Measurements from ENCODE around the gene REXO4.

The REXO4 gene, protein sequence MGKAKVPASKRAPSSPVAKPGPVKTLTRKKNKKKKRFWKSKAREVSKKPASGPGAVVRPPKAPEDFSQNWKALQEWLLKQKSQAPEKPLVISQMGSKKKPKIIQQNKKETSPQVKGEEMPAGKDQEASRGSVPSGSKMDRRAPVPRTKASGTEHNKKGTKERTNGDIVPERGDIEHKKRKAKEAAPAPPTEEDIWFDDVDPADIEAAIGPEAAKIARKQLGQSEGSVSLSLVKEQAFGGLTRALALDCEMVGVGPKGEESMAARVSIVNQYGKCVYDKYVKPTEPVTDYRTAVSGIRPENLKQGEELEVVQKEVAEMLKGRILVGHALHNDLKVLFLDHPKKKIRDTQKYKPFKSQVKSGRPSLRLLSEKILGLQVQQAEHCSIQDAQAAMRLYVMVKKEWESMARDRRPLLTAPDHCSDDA

DNA sequence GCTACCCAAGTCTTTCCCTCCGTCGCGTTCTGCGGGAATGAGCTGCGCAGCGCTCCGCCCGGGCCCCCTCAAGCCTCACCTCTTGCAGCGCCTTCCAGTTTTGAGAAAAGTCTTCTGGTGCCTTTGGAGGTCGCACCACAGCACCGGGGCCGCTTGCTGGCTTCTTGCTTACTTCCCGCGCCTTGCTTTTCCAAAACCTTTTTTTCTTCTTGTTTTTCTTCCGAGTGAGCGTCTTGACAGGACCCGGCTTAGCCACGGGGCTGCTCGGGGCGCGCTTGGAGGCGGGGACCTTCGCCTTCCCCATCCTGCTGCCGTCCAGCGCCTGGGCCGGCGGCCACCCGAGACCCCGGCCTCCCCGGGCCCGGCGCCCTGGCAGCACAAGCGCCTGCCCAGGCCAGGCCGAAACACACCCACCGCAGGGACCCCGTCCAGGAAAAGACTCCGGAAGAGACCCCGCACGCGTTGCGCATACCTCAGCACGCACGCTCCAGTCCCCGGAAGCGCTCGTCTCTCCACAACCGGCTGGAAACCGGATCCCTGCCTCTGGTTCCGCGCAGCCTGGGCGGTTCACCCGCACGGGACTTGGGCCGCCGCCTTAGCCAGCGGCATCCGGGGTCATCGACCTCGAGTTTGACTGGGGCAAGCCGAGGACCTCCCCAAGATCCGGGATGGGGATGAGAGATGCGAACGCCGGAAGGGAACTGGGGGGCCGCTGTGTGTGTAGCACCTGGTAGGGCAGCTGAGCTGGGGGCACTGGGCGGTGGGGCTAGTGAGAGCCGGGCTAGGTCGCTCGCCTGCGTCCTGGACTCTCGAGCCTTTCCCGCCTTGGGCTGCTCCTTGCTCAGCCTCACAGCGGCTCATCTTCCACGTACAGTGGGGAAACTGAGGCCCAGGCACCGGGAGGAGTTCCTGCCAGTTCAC lies at the start of gene REXO4:
Gene REXO4, minus strand, starts transcription at position 470 of the 921 bp plus-strand sequence. Its CDS starts 166 bp downstream, at position 304.
- DNase-seq (ENCODE audit: low read depth in 3 of 3) = peak; percentile 67 to 76 (median 67)

- DNase-seq (ENCODE audit: low read depth in 3 of 3) = no peak
Measured at GRCh38 chr9:133467101-133467500, 49.3 kb upstream of the REXO4 start.

DNA sequence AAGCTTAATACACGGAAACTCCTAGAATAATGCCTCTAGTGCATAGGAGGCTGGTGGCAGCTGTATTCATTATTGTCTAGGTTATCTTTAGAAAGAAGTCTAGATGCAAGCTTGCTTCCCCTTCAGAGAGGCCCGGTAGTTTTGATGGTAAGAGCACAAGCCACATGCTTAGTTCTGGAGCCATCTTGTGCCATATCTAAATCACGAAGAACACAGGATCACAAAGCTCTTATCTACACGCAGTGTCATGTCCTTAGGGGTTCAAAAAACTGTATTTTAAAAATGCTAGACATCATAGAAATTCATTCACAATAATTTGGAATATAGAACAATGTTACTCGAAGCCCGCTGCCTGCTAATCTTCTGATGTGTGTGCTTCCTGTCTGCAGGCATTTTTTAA lies 48.2 kb upstream of the REXO4 start:
- DNase-seq (ENCODE audit: low read depth in 3 of 3) = no peak

DNA sequence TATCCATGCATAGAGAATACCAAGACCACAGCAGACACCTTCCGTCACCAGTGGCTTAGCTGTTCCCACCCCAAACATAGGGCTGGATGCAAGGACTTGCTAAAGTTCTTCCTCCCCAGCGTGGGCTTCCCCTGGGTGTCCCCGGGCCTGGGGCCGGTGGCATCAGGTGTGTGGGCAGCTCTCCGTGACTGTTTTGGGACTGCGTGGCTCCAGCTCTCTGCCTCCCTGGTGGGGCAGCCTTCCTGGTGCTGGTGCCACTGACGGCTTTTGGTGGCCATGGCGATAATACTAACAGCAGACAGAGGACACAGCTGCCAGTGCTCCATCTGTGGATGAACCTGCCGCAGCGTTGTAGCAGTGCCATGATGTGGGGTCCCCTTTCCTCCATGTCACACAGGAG lies 46.8 kb upstream of the REXO4 start:
- DNase-seq (ENCODE audit: low read depth in 3 of 3) = no peak

GRCh38 chr9:133463864-133464615 lies 46.2 kb upstream of the REXO4 start:
- no peak for DNase-seq (ENCODE audit: low read depth in 3 of 3)

DNA sequence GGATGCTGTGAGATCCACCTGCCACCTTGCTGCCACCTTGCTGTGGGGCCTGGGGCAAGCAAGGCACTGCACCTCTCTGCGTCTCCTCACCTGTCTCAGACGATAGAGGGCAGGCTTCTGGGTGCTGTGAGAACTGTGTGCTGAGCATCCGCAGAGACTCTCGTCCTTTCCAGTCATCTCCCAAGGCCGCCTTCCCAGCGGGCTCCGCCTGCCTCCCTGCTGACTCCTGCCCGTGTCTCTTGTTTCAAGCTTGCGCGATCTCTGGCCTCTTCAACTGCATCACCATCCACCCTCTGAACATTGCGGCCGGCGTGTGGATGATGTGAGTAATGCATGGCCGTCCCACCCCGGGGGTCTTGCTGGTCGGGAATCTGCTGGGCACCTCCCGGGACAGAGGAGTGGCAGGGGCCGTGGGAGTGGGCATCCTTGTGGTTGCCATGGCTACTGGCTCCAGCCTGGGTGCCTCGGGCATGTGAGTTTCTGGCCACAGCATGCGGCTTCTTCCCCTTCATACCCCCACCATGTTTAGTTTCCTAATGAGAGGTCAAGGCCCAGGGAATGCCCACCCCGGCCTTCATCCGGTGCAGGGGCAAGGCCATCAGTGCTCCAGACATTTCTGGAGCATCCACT lies 45.5 kb upstream of the REXO4 start:
- no peak for DNase-seq (ENCODE audit: low read depth in 3 of 3)

DNA sequence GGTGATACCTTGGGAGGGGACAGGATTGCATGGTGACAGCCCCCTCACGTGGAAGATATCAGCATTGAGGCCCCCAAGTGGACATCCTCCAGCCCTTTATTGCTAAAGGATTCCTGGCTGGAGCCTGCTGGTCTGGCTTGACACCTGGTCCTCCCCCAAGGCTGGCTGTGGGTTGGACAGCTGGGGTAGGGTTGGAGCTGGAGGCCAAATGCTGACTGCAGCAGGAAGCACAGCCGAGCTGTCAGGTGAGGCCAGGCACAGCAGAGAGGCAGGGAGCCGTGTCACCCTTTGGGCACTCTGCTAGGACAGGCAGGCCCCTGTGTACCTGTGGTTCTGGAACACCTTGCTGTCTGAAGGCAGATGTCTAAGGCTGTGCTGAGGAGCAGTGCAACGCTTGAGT lies 44.2 kb upstream of the REXO4 start:
- DNase-seq (ENCODE audit: low read depth in 3 of 3) = no peak

- DNase-seq (ENCODE audit: low read depth in 3 of 3) = peak in 1 of 3 experiments; percentile 3
Measured at GRCh38 chr9:133460405-133461175, 42.8 kb upstream of the REXO4 start.

DNA sequence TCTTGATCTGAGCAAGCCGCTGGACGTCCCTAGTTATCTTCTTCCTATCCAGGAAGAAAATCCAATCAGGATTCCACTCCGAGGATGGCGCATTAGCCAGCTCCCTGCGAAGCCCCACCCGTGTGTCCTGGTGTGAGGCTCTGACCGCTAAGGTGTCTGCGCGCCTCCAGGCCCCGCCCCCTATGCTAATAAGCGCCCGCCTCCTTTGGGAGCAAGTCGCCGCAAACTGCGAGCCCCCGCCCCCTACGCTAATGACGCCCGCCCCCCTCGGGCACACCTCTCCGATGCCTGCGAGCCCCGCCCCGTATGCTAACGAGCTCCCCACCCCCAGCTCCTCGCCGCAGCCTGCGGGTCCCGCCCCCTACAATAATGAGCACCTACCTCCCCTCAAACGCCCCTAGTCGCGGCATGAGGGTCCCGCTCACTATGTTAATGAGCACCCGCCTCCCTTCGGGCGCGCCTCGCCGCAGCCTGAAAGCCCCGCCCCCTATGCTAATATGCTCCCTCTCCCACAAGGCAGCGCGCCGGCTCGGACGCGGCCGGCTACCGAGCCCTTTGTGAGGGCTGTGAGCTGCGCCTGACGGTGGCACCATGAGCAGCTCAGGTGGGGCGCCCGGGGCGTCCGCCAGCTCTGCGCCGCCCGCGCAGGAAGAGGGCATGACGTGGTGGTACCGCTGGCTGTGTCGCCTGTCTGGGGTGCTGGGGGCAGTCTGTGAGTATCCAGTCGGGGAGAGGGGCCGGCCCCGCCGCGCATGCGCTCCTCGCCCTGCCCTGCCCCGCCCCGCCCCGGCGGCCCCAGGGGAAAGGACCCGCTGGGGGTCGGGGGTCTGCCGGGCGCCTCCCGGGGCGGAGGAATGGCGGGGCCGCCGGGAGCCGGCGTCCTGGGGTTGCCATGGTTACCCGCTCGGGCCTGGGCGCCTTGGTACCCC lies 41.9 kb upstream of the REXO4 start, which contains the start of gene CACFD1:
Gene CACFD1, plus strand, starts transcription at position 503 of the 929 bp plus-strand sequence. Its CDS starts 89 bp downstream, at position 592.
- peak; percentile 84 to 90 (median 88) for DNase-seq (ENCODE audit: low read depth in 3 of 3)

DNA sequence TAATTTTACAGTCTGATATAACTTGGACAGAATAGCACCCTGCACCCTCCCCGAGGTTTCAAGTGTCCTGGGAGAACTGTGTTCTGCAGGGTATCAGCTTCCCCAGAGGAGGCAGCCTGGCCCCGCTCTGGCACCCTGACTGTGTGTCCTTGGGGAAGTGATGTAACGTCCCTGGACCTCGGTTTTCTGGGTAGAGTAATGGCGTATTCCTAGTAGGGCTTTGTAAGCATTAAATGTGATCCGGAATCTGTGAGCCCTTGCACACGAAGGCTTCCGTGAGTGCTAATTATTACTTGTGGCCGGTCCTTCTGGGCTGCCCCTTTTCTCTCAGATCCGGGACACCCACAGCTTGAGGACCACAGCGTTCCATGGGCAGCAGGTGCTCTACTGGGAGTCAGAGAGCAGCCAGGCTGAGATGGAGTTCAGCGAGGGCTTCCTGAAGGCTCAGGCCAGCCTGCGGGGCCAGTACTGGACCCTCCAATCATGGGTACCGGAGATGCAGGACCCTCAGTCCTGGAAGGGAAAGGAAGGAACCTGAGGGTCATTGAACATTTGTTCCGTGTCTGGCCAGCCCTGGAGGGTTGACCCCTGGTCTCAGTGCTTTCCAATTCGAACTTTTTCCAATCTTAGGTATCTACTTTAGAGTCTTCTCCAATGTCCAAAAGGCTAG lies 41.0 kb upstream of the REXO4 start:
- DNase-seq (ENCODE audit: low read depth in 3 of 3) = no peak

GRCh38 chr9:133457748-133458147 lies 39.9 kb upstream of the REXO4 start:
- no peak for DNase-seq (ENCODE audit: low read depth in 3 of 3)

DNA sequence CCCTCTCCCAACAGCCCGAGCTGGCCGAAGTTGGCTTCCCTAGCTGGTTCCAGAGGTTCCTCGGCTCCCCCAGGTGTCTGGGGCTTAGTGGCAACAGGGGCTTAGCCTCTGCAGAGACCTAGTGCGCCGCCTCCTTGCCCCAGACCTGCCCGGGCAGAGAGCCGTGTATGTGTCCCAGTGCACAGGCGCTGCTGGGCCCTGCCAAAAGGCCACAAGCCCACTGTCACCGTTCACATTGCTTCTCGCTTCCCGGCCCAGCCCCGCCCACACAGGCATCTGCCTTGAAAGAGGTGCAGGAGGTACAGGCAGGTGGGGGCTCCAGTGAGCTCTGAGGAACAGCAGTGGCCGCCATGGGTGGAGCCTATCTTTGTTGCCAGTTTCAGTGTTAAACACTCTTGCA lies 39.4 kb upstream of the REXO4 start:
- DNase-seq (ENCODE audit: low read depth in 3 of 3) = no peak

DNA sequence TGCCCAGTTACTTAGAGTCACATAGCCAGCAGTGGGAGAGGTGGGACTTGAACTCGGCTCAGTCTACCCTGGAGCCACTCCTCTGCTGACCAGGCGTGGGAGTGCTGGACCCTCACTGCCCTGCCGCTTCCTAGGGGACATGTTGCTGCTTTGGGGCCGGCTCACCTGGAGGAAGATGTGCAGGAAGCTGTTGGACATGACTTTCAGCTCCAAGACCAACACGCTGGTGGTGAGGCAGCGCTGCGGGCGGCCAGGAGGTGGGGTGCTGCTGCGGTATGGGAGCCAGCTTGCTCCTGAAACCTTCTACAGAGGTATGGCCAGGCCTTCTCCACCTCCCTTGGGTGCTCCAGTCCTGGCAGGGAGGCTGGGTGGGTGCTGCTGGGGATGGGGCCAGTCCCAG lies 38.6 kb upstream of the REXO4 start:
- DNase-seq (ENCODE audit: low read depth in 3 of 3) = no peak

DNA sequence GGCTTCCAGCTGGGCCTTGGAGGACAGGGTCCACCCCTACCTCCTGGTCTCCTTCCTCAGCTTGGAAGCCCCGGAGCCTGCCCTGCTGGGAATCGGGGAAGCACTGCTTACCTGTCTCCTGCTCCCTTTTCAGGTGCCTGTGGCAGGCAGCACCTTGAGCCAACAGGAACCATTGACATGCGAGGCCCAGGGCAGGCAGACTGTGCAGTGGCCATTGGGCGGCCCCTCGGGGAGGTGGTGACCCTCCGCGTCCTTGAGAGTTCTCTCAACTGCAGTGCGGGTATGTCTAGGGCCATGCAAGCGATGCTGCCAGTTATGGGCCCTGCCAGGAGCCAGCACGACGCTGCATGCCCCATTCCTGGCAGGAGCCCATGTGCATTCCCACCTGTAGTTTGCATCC lies 38.1 kb upstream of the REXO4 start:
- no peak for DNase-seq (ENCODE audit: low read depth in 3 of 3)

DNA sequence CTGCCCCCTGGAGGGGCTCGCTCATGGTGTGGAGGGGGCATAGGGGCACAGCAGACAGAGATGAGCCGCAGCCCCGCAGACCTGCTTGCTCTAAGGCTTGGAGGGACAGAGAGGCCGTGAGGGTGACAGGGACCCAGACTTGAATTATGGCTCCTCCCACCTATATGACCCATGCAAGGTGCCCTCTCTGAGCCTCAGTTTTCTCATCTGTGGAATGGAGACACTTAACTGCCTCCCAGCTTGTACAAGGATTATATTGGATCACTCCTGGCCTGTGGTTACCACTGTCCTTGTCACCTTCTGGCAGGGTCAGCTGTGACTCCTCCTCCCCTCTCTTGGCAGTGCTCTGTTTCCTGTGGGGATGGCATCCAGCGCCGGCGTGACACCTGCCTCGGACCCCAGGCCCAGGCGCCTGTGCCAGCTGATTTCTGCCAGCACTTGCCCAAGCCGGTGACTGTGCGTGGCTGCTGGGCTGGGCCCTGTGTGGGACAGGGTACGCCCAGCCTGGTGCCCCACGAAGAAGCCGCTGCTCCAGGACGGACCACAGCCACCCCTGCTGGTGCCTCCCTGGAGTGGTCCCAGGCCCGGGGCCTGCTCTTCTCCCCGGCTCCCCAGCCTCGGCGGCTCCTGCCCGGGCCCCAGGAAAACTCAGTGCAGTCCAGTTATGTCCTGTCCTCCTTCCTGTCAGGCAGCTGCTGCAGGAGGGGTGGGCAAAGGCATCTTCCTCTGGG lies 37.3 kb upstream of the REXO4 start:
- no peak for DNase-seq (ENCODE audit: low read depth in 3 of 3)

DNA sequence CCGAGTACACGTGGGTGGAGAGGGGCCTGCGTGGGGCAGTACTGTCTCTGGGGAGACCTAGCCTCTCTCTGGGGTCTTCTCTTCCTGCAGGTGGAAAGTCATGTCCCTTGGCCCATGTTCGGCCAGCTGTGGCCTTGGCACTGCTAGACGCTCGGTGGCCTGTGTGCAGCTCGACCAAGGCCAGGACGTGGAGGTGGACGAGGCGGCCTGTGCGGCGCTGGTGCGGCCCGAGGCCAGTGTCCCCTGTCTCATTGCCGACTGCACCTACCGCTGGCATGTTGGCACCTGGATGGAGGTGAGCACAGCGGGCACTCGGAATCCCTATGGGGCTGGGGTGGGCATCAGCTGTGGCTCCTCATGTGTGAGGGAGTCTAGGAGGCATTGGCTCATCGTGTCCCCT lies 36.5 kb upstream of the REXO4 start:
- no peak for DNase-seq (ENCODE audit: low read depth in 3 of 3)

- no peak for DNase-seq (ENCODE audit: low read depth in 3 of 3)
Measured at GRCh38 chr9:133453651-133454050, 35.8 kb upstream of the REXO4 start.

DNA sequence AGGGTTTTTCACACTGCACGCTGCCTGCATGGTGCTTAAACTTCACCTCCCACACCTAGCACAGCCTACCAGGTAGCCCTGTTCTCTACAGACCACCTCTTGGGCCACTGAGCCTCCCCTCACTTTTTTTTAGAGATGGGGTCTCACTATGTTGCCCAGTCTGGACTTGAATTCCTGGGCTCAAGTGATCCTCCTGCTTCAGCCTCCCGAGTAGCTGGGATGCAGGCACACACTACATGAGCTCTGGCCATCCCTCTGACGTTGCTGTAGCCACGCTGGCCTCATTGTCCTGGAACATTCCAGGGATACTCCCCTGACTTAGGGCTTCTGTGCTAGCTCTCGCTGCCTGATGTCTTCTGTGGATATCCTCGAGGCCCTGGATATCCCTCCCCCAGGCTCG lies 34.8 kb upstream of the REXO4 start:
- no peak for DNase-seq (ENCODE audit: low read depth in 3 of 3)

Data from stimulated activated CD4-positive, alpha-beta T cell treated with anti-CD3 and anti-CD28 coated beads, TNF-alpha, amount 100 ng/mL, for 4 hours (primary cell).